ELR (cell line): ENCODE results near the gene DNAAF9.

ENCODE experiments used
- DNase-seq: peaks from one replicate; pipeline ENCODE4 v3.0.0-alpha.2; 2015; ENCODE audit warnings: low read depth

The DNAAF9 gene

DNA sequence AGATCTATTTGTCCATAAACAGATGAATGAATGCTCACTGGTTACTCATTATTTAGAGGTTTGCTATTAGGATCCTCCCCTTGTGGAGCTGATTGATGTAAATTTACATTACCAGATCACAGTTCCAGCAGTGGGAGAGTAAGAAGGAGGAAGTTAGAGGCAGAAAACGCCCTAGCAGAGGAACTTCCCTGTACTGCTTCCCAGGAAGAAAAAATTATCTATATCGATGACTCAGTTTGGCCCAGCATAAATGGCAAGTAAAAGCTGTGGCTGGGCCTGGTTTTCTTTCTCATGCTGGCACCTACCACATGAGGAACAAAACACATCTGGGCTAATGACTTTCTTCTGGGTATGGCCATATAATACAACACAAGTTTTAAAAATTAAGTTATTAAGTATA is 35.7 kb downstream of the DNAAF9 start:
- no peak for DNase-seq

DNA sequence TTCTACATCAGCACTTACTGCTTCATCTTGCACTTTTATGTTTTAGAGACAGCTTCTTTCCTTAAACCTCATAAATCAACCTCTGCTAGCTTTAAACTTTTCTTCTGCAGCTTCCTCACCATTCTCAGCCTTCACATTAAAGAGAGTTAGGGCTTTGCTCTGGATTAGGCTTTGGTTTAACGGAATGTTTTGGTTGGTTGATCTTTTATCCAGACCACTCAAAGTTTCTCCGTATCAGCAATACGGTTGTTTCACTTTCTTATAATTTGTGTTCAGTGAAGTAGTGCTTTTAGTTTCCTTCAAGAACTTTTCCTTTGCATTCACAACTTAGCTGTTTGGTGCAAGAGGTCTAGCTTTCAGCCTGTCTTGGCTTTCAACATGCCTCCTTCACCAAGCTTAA is 40.4 kb downstream of the DNAAF9 start:
- no peak for DNase-seq

DNA sequence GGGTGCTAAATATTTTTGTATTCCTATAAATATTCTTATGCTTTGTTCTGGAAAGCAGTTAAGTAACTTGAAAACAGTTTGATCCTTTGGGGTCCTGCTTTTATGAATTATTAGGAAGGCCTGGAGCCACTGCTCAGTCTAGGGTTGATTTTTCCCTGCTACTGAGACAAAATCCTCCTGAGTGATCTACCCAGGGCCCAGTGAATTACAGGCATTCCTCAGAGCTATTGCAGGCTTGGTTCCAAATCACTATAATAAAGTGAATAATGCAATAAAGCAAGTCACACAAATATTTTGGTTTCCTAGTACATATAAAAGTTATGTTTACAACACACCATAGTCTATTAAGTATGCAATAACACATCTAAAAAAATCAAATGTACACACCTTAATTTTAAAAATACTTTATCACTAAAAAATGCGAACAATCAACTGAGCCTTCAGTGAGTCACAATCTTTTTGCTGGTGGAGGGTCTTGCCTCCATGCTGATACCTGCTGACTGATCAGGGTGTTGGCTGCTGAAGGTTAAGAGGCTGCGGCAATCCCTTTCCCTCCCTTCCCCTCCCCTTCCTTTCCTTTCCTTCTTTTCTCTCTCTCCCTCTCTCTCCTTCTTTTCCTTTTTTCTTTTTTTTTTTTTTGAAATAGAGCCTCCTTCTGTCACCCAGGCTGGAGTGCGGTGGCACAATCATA is 43.0 kb downstream of the DNAAF9 start:
- no peak for DNase-seq

DNA sequence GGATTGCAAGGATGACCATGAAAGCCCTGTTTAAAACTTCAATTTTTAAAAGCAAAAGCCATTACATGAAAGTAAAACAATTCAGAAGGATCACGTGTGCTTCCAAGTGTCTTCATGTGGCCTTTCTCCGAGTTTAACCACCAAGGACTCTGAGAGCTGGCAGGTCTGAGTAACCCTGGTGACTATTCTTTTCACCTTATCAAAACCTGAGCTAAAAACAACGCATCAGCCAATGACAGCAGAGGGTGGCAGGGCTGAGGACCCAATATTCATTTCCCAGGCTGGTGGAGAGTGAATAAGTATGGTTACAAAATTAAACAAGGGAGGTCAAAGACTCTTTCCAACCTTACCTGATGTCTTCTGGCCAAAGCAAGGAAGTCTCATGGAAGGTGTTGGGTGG is 46.7 kb downstream of the DNAAF9 start:
- DNase-seq: no peak

DNA sequence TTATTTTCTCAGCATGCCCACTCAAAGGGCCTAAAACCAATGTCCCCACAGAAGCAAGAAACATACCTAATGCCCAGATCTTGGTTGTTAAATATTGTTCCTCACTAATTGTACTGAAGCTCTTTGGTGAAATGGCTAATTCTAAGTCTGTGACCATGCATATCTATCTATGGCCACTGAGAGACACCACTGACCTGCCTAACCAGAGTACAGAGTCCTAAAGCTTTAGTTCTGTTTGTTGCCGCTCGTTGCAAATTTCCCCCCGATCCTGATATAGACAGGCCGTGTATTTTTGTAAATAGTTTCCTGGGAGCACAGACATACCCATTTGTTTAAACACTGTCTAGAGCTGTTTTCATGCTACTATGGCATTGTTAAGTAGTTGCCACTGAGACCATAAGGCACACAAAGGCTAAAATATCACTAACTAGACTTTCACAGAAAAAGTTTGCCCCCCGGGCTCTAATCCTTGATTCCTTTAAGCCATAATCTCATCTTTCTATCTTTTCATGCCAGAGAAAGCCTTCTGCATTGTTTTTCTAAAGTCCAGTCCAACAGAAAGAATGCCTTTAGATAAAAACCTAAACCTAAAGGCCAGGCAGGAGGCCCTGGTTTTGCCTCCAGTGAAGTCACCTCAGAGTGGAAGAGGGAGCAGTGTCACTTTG is 48.7 kb downstream of the DNAAF9 start:
- DNase-seq: no peak
